ENCODE measurements around the gene EYA4.

EYA4 gene

GRCh38 chr6:133241086-133241900 is at the start of gene EYA4:
EYA4 (plus strand) TSS chr6:133241357; CDS start chr6:133274781, 33,424 bp downstream.
- TF ChIP-seq CTCF (IDR thresholded peaks at IDR 0.05; ENCODE audit: borderline replicate concordance, insufficient read depth, low read depth, low read length): no peak
- H3K4me3 ChIP-seq (ENCODE audit: low read depth, low read length): no peak within 1 kb of the TSS

GRCh38 chr6:133193396-133193795 is 47.8 kb upstream of the EYA4 start:
- TF ChIP-seq CTCF (IDR thresholded peaks at IDR 0.05; ENCODE audit: borderline replicate concordance, insufficient read depth, low read depth, low read length): no peak
- no peak overlapping the region for H3K4me3 ChIP-seq (ENCODE audit: low read depth, low read length)

GRCh38 chr6:133198725-133199124 is 42.4 kb upstream of the EYA4 start:
- no peak for TF ChIP-seq CTCF (IDR thresholded peaks at IDR 0.05; ENCODE audit: borderline replicate concordance, insufficient read depth, low read depth, low read length)
- H3K4me3 ChIP-seq (ENCODE audit: low read depth, low read length): no peak overlapping the region

GRCh38 chr6:133201231-133201630 is 39.9 kb upstream of the EYA4 start:
- no peak overlapping the region for H3K4me3 ChIP-seq (ENCODE audit: low read depth, low read length)
- no peak for TF ChIP-seq CTCF (IDR thresholded peaks at IDR 0.05; ENCODE audit: borderline replicate concordance, insufficient read depth, low read depth, low read length)

- no peak overlapping the region for H3K4me3 ChIP-seq (ENCODE audit: low read depth, low read length)
- TF ChIP-seq CTCF (IDR thresholded peaks at IDR 0.05; ENCODE audit: borderline replicate concordance, insufficient read depth, low read depth, low read length): no peak
Observed at GRCh38 chr6:133202610-133203343, 38.4 kb upstream of the EYA4 start.

- H3K4me3 ChIP-seq (ENCODE audit: low read depth, low read length): no peak overlapping the region
- no peak for TF ChIP-seq CTCF (IDR thresholded peaks at IDR 0.05; ENCODE audit: borderline replicate concordance, insufficient read depth, low read depth, low read length)
Observed at GRCh38 chr6:133203344-133203697, 37.8 kb upstream of the EYA4 start.

GRCh38 chr6:133205304-133205703 is 35.9 kb upstream of the EYA4 start:
- TF ChIP-seq CTCF (IDR thresholded peaks at IDR 0.05; ENCODE audit: borderline replicate concordance, insufficient read depth, low read depth, low read length): no peak

More at GRCh38 chr6:133205304-133205703, 35.9 kb upstream of the EYA4 start:
- no peak overlapping the region for H3K4me3 ChIP-seq (ENCODE audit: low read depth, low read length)

Data from GM12875 (cell line).